NB4 (cell line): Measurements from ENCODE around the gene SLC19A2.

Experiments
- DNase-seq: peaks from one replicate; pipeline ENCODE4 v3.0.0; 2010; ENCODE audit warnings: low read depth
- H3K4me3 ChIP-seq: one replicate; pipeline ENCODE4 v1.5.1; 2011; ENCODE audit warnings: mild to moderate bottlenecking, low read depth, low read length, moderate library complexity
- CTCF ChIP-seq: IDR thresholded peaks from one replicate; pipeline ENCODE4 v1.5.1; 2012; ENCODE audit warnings: low read depth, low read length
- MAX ChIP-seq: IDR thresholded peaks from 2 replicates; pipeline ENCODE4 v1.6.1; 2011; ENCODE audit warnings: low read depth, low read length
- MYC ChIP-seq: IDR thresholded peaks from 2 replicates; pipeline ENCODE4 v1.6.1; 2011; ENCODE audit warnings: low read depth, low read length
- POLR2A ChIP-seq: IDR thresholded peaks from 2 replicates; pipeline ENCODE4 v1.6.1; 2011; ENCODE audit warnings: mild to moderate bottlenecking; ENCODE audit not compliant: insufficient read length; ENCODE audit errors: extremely low read depth

Gene SLC19A2

GRCh38 chr1:169421309-169421708 is 64.4 kb downstream of the SLC19A2 start:
- no peak for DNase-seq
- no peak overlapping the region for H3K4me3 ChIP-seq
- no peak for TF ChIP-seq MAX
- no peak for TF ChIP-seq CTCF
- no peak for TF ChIP-seq POLR2A
- no peak for TF ChIP-seq MYC

GRCh38 chr1:169414952-169415351 is 70.8 kb downstream of the SLC19A2 start:
- no peak for TF ChIP-seq CTCF
- no peak overlapping the region for H3K4me3 ChIP-seq
- DNase-seq = no peak
